CD14-positive monocyte (primary cell): Measurements from ENCODE around the gene SHD. TPM values are rescaled to one million over a fixed set of nuclear protein-coding genes. Genes with fewer than 3 reads are reported as not detected.

ENCODE experiments used
- DNase-seq, 3 donors: peaks; one replicate each; pipeline ENCODE4 v3.0.0-alpha.2; 2011 to 2022
- H2AFZ ChIP-seq: 2 replicates; pipeline ENCODE4 v1.6.0; 2012; ENCODE audit warnings: mild to moderate bottlenecking, low read depth, low read length, inconsistent platforms; ENCODE audit not compliant: insufficient read depth, poor library complexity, severe bottlenecking
- H3K27ac ChIP-seq, 2 donors: 1 replicate in 1 of 2; 2 replicates in 1 of 2; pipeline ENCODE4 v1.5.1; 2012 to 2013; ENCODE audit warnings: low read length in 2 of 2, control low read depth in 1 of 2, inconsistent platforms in 1 of 2, low read depth in 1 of 2, mild to moderate bottlenecking in 1 of 2
- H3K27me3 ChIP-seq, 2 donors: one replicate each; pipeline versions ENCODE4 v1.6.0 to v1.6.1; 2011 to 2013; ENCODE audit warnings: low read length in 2 of 2; ENCODE audit not compliant: control insufficient read depth in 2 of 2, insufficient read depth in 2 of 2
- H3K36me3 ChIP-seq, 2 donors: replicated peaks in 1 of 2; 1 replicate in 1 of 2; 2 replicates in 1 of 2; pipeline versions ENCODE4 v1.5.1 to v1.6.1; 2012 to 2013; ENCODE audit warnings: low read length in 2 of 2, control low read depth in 1 of 2, inconsistent platforms in 1 of 2, mild to moderate bottlenecking in 1 of 2; ENCODE audit not compliant: insufficient read depth in 2 of 2, control insufficient read depth in 1 of 2
- H3K4me1 ChIP-seq, 2 donors: 1 replicate in 1 of 2; 2 replicates in 1 of 2; pipeline versions ENCODE4 v1.5.1 to v1.6.1; 2012 to 2013; ENCODE audit warnings: low read length in 2 of 2, control low read depth in 1 of 2, inconsistent platforms in 1 of 2, mild to moderate bottlenecking in 1 of 2, moderate library complexity in 1 of 2; ENCODE audit not compliant: insufficient read depth in 2 of 2, control insufficient read depth in 1 of 2
- H3K4me2 ChIP-seq: replicated peaks from 2 replicates; pipeline ENCODE3; 2012; ENCODE audit warnings: low read length, moderate library complexity, mild to moderate bottlenecking; ENCODE audit not compliant: poor library complexity, severe bottlenecking; ENCODE audit errors: extremely low read depth
- H3K4me3 ChIP-seq, 3 experiments: fragments of 200-600 bp in 1 of 3; sonication (generic) in 1 of 3; replicated peaks in 1 of 3; 1 replicate in 2 of 3; 2 replicates in 1 of 3; pipeline ENCODE4 v1.5.1; 2011 to 2013; ENCODE audit warnings: low read length in 3 of 3, mild to moderate bottlenecking in 3 of 3, control low read depth in 2 of 3, low read depth in 2 of 3, inconsistent platforms in 1 of 3, moderate library complexity in 1 of 3
- H3K79me2 ChIP-seq: 2 replicates; pipeline ENCODE4 v1.6.0; 2012; ENCODE audit warnings: mild to moderate bottlenecking, control low read depth, inconsistent platforms, low read length, moderate library complexity; ENCODE audit not compliant: insufficient read depth
- H3K9ac ChIP-seq: 2 replicates; pipeline ENCODE4 v1.6.0; 2017; ENCODE audit warnings: low read length, mild to moderate bottlenecking; ENCODE audit not compliant: insufficient read depth, poor library complexity, severe bottlenecking
- H3K9me3 ChIP-seq, 2 donors: replicated peaks in 1 of 2; 1 replicate in 1 of 2; 2 replicates in 1 of 2; pipeline versions ENCODE4 v1.5.1 to v1.6.1; 2012 to 2013; ENCODE audit warnings: low read length in 2 of 2, control low read depth in 1 of 2; ENCODE audit not compliant: control insufficient read depth in 1 of 2, insufficient read depth in 1 of 2
- H4K20me1 ChIP-seq: 2 replicates; pipeline ENCODE4 v1.6.0; 2012; ENCODE audit warnings: mild to moderate bottlenecking, low read length, control low read depth, moderate library complexity; ENCODE audit not compliant: insufficient read depth
- H3K27ac Mint-ChIP-seq, 7 donors: one replicate each; pipeline ENCODE4 v1.8.0; 2020; ENCODE audit warnings: mild to moderate bottlenecking in 7 of 7, mixed read lengths in 7 of 7, moderate library complexity in 6 of 7, inconsistent platforms in 2 of 7
- H3K27me3 Mint-ChIP-seq, 3 donors: one replicate each; pipeline ENCODE4 v1.8.0; 2021 to 2022; ENCODE audit warnings: low read depth in 3 of 3, mild to moderate bottlenecking in 3 of 3, mixed read lengths in 3 of 3, moderate library complexity in 3 of 3, inconsistent platforms in 1 of 3
- H3K36me3 Mint-ChIP-seq, 2 donors: one replicate each; pipeline ENCODE4 v1.8.0; 2020; ENCODE audit warnings: mixed read lengths in 2 of 2, inconsistent platforms in 1 of 2, mild to moderate bottlenecking in 1 of 2
- H3K4me1 Mint-ChIP-seq: one replicate; pipeline ENCODE4 v1.8.0; 2020; ENCODE audit warnings: mild to moderate bottlenecking, mixed read lengths
- H3K4me3 Mint-ChIP-seq, 2 donors: one replicate each; pipeline ENCODE4 v1.8.0; 2020; ENCODE audit warnings: mild to moderate bottlenecking in 2 of 2, mixed read lengths in 2 of 2, moderate library complexity in 1 of 2
- H3K9me3 Mint-ChIP-seq, 7 donors: one replicate each; pipeline ENCODE4 v1.8.0; 2020 to 2022; ENCODE audit warnings: mixed read lengths in 7 of 7, mild to moderate bottlenecking in 6 of 7, moderate library complexity in 6 of 7, inconsistent platforms in 2 of 7
- CTCF ChIP-seq: fragments of 200-600 bp; IDR thresholded peaks from one replicate; pipeline ENCODE4 v1.8.0; 2022; ENCODE audit warnings: antibody characterized with exemption, mild to moderate bottlenecking
- WGBS: methylation state at CpG from one replicate; pipeline ENCODE4 v1.1.5; 2013; ENCODE audit warnings: missing lambda C conversion rate; ENCODE audit not compliant: insufficient coverage; 5-methylcytosine and 5-hydroxymethylcytosine counted together
- intact Hi-C, 2 donors: fragments of 100-400 bp; cut with micrococcal nuclease; formaldehyde crosslinking; loops; one replicate each; pipeline versions ENCODE4 v1.15.0 to v1.15.1; 2023
- polyA plus RNA-seq, 3 donors: library from polyadenylated mRNA; depleted of rRNA in 1 of 3; unstranded in 2 of 3; stranded (reverse) in 1 of 3; fragments of 300-500 nt in 2 of 3; fragments of >200 nt in 1 of 3; fragmentation: Illumina TruSeq in 2 of 3; gene quantifications; 1 replicate in 2 of 3; 2 replicates in 1 of 3; pipeline ENCODE4 v1.2.3, GENCODE V29; 2012 to 2021

SHD gene
- polyA plus RNA-seq, 3 donors = not detected

GRCh38 chr19:4326837-4327251, 47.8 kb downstream of the SHD start:
- H3K9me3 Mint-ChIP-seq = peaks cover 12 to 39% (median 26%) of the 10 kb centered on the region in 7 donors
- H3K27ac Mint-ChIP-seq = no peak overlapping the region
- H3K27ac ChIP-seq = no peak overlapping the region
- peaks cover 7 to 25% of the 10 kb centered on the region in 2 donors for H3K9me3 ChIP-seq
- H3K4me3 Mint-ChIP-seq = peak overlapping the region in 1 of 2 donors; percentile 85
- 1% methylated on average over 29 of the region's 33 CpGs for WGBS
- peaks cover 2 to 28% of the 10 kb centered on the region in 2 donors for H3K27me3 ChIP-seq
- no peak for DNase-seq
- H4K20me1 ChIP-seq = no peaks in the 10 kb centered on the region
- H3K4me1 ChIP-seq = peaks cover 23 to 26% of the 10 kb centered on the region in 2 donors
- peaks cover 3% of the 10 kb centered on the region in 2 donors for H3K36me3 Mint-ChIP-seq
- TF ChIP-seq CTCF = no peak
- peaks cover 30% of the 10 kb centered on the region for H3K4me1 Mint-ChIP-seq
- no peak overlapping the region for H3K9ac ChIP-seq
- no peaks in the 10 kb centered on the region for H3K36me3 ChIP-seq
- intact Hi-C loops = loop anchor here in 1 of 2 donors (10.0 kb wide), 1 partner anchor 348 kb away; the partner anchor contains the start of gene MYDGF
- H2AFZ ChIP-seq = peak overlapping the region; percentile 54
- H3K79me2 ChIP-seq = no peaks in the 10 kb centered on the region
- H3K4me3 ChIP-seq = peak overlapping the region in 1 of 3 experiments; percentile 65
- peak overlapping the region; percentile 77 for H3K4me2 ChIP-seq
- H3K27me3 Mint-ChIP-seq = peaks cover 30 to 45% (median 44%) of the 10 kb centered on the region in 3 donors

- no peaks in the 10 kb centered on the region for H3K79me2 ChIP-seq
- peaks cover 2 to 28% of the 10 kb centered on the region in 2 donors for H3K27me3 ChIP-seq
- H3K9me3 ChIP-seq = peaks cover 3 to 20% of the 10 kb centered on the region in 2 donors
- Mint-ChIP-seq H3K27me3 (peaks cover 28 to 45% (median 41%) of the 10 kb centered on the region in 3 donors), H3K27ac (peak overlapping the region in 2 of 7 donors; percentile 1 to 32), H3K4me3 (peak overlapping the region; percentile 76 to 85), H3K36me3 (peaks cover 3% of the 10 kb centered on the region in 2 donors), H3K4me1 (peaks cover 30% of the 10 kb centered on the region), H3K9me3 (peaks cover 8 to 33% (median 21%) of the 10 kb centered on the region in 7 donors)
- intact Hi-C loops = loop anchor here in 1 of 2 donors (10.0 kb wide), 1 partner anchor 347 kb away; the partner anchor contains the start of gene MYDGF
- WGBS = 1% methylated on average over 24 of the region's 30 CpGs
- H3K9ac ChIP-seq = no peak overlapping the region
- TF ChIP-seq CTCF = no peak
- no peak overlapping the region for H3K27ac ChIP-seq
- H2AFZ ChIP-seq = peak overlapping the region; percentile 54
- H3K4me3 ChIP-seq = peak overlapping the region in 2 of 3 experiments; percentile 39 to 65
- H4K20me1 ChIP-seq = no peaks in the 10 kb centered on the region
- H3K4me2 ChIP-seq = peak overlapping the region; percentile 77
- DNase-seq = peak; percentile 33 to 53 (median 36)
- H3K36me3 ChIP-seq = no peaks in the 10 kb centered on the region
- peaks cover 23 to 26% of the 10 kb centered on the region in 2 donors for H3K4me1 ChIP-seq
Measured at GRCh38 chr19:4327252-4327876, 48.3 kb downstream of the SHD start.
